CD4-positive, alpha-beta T cell treated with Interleukin-15 for 1 hour (primary cell): ENCODE data around the gene MTG2.
A peak's percentile ranks its signal among the peaks of the same experiment; 100 is the strongest.

ENCODE experiments used
- DNase-seq: peaks from one replicate; pipeline ENCODE4 v3.0.0-alpha.2; 2020

The MTG2 gene

GRCh38 chr20:62163986-62164762, 18.7 kb upstream of the MTG2 start:
- DNase-seq: no peak

- no peak for DNase-seq
Observed at GRCh38 chr20:62164879-62165761, 17.7 kb upstream of the MTG2 start.

- DNase-seq: no peak
Observed at GRCh38 chr20:62165762-62166399, 16.9 kb upstream of the MTG2 start.

GRCh38 chr20:62167474-62167873, 15.4 kb upstream of the MTG2 start:
- DNase-seq: no peak

GRCh38 chr20:62168061-62168460, 14.8 kb upstream of the MTG2 start:
- no peak for DNase-seq

GRCh38 chr20:62168890-62169435, 13.9 kb upstream of the MTG2 start:
- no peak for DNase-seq

- no peak for DNase-seq
Observed at GRCh38 chr20:62170536-62170935, 12.3 kb upstream of the MTG2 start.

GRCh38 chr20:62171245-62171644, 11.6 kb upstream of the MTG2 start:
- DNase-seq: no peak

- DNase-seq: no peak
Observed at GRCh38 chr20:62172666-62173065, 10.2 kb upstream of the MTG2 start.

- peak; percentile 2 for DNase-seq
Observed at GRCh38 chr20:62174021-62174804, 8.6 kb upstream of the MTG2 start.

GRCh38 chr20:62174870-62175624, 7.8 kb upstream of the MTG2 start:
- DNase-seq: peak; percentile 15

- peak; percentile 13 for DNase-seq
Observed at GRCh38 chr20:62175711-62176110, 7.1 kb upstream of the MTG2 start.

GRCh38 chr20:62176866-62177265, 6.0 kb upstream of the MTG2 start:
- peak; percentile 10 for DNase-seq

- DNase-seq: peak; percentile 9
Observed at GRCh38 chr20:62177307-62177706, 5.5 kb upstream of the MTG2 start.

GRCh38 chr20:62178316-62179161, 4.3 kb upstream of the MTG2 start:
- no peak for DNase-seq

- no peak for DNase-seq
Observed at GRCh38 chr20:62179162-62179504, 3.7 kb upstream of the MTG2 start.

GRCh38 chr20:62181808-62182207, 1.0 kb upstream of the MTG2 start:
- DNase-seq: no peak

- no peak for DNase-seq
Observed at GRCh38 chr20:62183426-62184142, 756 bp downstream of the MTG2 start.

GRCh38 chr20:62186096-62186426, 3.2 kb downstream of the MTG2 start:
- no peak for DNase-seq
